SU-DHL-6 (cell line): ENCODE data around the gene RHOH.

ENCODE experiments used
- CTCF ChIP-seq: fragments of 200-600 bp; sonication (generic); IDR thresholded peaks from one replicate; pipeline ENCODE4 v1.5.1; 2017; ENCODE audit warnings: antibody characterized with exemption, mild to moderate bottlenecking, low read length, moderate library complexity; ENCODE audit not compliant: insufficient read depth, poor library complexity, severe bottlenecking
- EZH2phosphoT487 ChIP-seq: fragments of 200-600 bp; sonication (generic), shearing (Covaris generic); conservative IDR thresholded peaks from 2 replicates; pipeline ENCODE4 v1.6.1; 2018; ENCODE audit warnings: mild to moderate bottlenecking, antibody characterized with exemption, low read length, moderate library complexity, mixed read lengths

GRCh38 chr4:40190465-40190864 is 6.4 kb upstream of the RHOH start:
- TF ChIP-seq CTCF (no peak), EZH2phosphoT487 (no peak)
